ENCODE data around the gene XIRP1. TPM values are rescaled to one million over a fixed set of nuclear protein-coding genes. Genes with fewer than 3 reads are reported as not detected.
"Not testable (repeated sequence)": the region's sequence is repeated elsewhere in the genome, so short reads cannot be mapped to it uniquely, and the experiment has no call there.

The XIRP1 gene
- 1 to 10 TPM in 1 of 5 donors, under 1 TPM in 4; 0.08 to 6.5 (median 0.09) TPM for polyA plus RNA-seq (ENCODE audit: insufficient read depth in 1 of 5, insufficient read length in 5 of 5, low replicate concordance in 1 of 5)
- long read RNA-seq, donor 1 = 0 reads
- long read RNA-seq, donor 2 = 0 reads
- long read RNA-seq, donor 3, full-length matches to known transcripts = 1 of 1 reads
- long read RNA-seq, donor 3, partial matches to known transcripts = 0 of 1 reads
- long read RNA-seq, donor 3, other reads (novel, unspliced or antisense) = 0 of 1 reads
- long read RNA-seq, donor 4 = 0 reads
- long read RNA-seq, donor 5, partial matches to known transcripts = 0 of 7 reads
- long read RNA-seq, donor 5, other reads (novel, unspliced or antisense) = 7 of 7 reads
- long read RNA-seq, donor 6 = 0 reads
- long read RNA-seq, donor 7 = 0 reads
- long read RNA-seq, donor 8 = 0 reads

GRCh38 chr3:39192490-39193092 lies at the start of gene XIRP1:
TSS of gene XIRP1 (minus strand) at chr3:39192595. CDS start at chr3:39189445, 3,150 bp downstream.
- DNase-seq = no peak

- no peak for DNase-seq
These were observed 49.2 kb upstream of the XIRP1 start for GRCh38 chr3:39241561-39241960.

- DNase-seq = no peak
These were observed 44.6 kb upstream of the XIRP1 start for GRCh38 chr3:39237027-39237426.

- DNase-seq = no peak
These were observed 42.3 kb upstream of the XIRP1 start for GRCh38 chr3:39234651-39235050.

GRCh38 chr3:39232859-39233258 lies 40.5 kb upstream of the XIRP1 start:
- DNase-seq = no peak

- no peak for DNase-seq
These were observed 38.1 kb upstream of the XIRP1 start for GRCh38 chr3:39230453-39230852.

GRCh38 chr3:39228496-39228895 lies 36.1 kb upstream of the XIRP1 start:
- no peak for DNase-seq

- not testable (repeated sequence) for DNase-seq
These were observed 35.2 kb upstream of the XIRP1 start for GRCh38 chr3:39227596-39227995.

GRCh38 chr3:39226106-39226741 lies 33.8 kb upstream of the XIRP1 start:
- DNase-seq = no peak

GRCh38 chr3:39224288-39224687 lies 31.9 kb upstream of the XIRP1 start:
- DNase-seq = no peak

GRCh38 chr3:39222939-39223338 lies 30.5 kb upstream of the XIRP1 start:
- DNase-seq = no peak

- DNase-seq = no peak
These were observed 30.1 kb upstream of the XIRP1 start for GRCh38 chr3:39222462-39222861.

- DNase-seq = no peak
These were observed 28.7 kb upstream of the XIRP1 start for GRCh38 chr3:39221141-39221530.

- DNase-seq = no peak
These were observed 28.2 kb upstream of the XIRP1 start for GRCh38 chr3:39220407-39221140.

- DNase-seq = no peak
These were observed 27.3 kb upstream of the XIRP1 start for GRCh38 chr3:39219702-39220101.

GRCh38 chr3:39216176-39216790 lies 23.9 kb upstream of the XIRP1 start:
- DNase-seq = no peak

- no peak for DNase-seq
These were observed 21.2 kb upstream of the XIRP1 start for GRCh38 chr3:39213613-39214012.

GRCh38 chr3:39212665-39213064 lies 20.3 kb upstream of the XIRP1 start:
- no peak for DNase-seq

- no peak for DNase-seq
These were observed 19.1 kb upstream of the XIRP1 start for GRCh38 chr3:39211332-39212130.

GRCh38 chr3:39210078-39210477 lies 17.7 kb upstream of the XIRP1 start:
- no peak for DNase-seq
